ENCODE data around the gene EIF5A. TPM values are rescaled to one million over a fixed set of nuclear protein-coding genes. Genes with fewer than 3 reads are reported as not detected.

The EIF5A gene
- total and polyA plus RNA-seq, 4 donors: 179 to 506 (median 302) TPM

DNA sequence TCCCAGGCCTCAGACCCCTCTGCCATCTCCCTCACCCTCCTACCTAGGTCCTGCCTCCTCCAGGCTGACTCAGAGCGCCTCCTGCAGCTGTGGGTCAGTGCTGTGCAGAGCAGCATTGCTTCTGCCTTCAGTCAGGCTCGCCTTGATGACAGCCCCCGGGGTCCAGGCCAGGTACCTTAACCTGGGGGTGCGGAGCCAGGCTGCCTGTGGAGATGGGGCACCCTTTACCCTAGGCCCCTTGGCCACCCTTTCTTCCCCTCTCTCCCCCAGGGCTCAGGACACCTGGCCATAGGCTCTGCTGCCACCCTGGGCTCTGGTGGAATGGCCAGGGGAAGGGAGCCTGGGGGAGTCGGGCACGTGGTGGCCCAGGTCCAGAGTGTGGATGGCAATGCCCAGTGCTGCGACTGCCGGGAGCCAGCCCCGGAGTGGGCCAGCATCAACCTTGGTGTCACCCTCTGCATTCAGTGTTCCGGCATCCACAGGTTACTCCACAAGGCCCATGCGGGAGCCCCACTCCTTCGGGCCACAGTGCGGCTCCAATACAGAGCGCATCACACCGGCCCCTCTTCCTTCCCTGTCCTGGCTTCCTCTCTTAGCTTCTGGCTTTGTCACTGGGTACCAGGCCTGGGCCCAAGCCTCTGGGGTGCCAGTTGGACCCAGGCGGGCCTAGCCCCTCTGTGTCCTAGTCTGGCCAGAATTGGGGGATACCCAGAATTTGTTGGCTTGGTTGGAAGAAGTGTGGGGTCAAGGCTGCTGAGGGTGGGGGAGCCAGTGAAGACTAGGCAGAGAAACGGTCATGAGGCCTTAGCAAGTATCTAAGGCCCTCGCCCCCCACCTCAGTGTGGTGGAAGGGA, 39.6 kb downstream of the EIF5A start:
- peaks cover 1 to 16% (median 8%) of the 10 kb centered on the region in 4 donors for H3K4me1 ChIP-seq (ENCODE audit: control insufficient read depth in 4 of 4, insufficient read depth in 4 of 4, low read length in 3 of 4)
- no peaks in the 10 kb centered on the region for H3K36me3 ChIP-seq (ENCODE audit: control insufficient read depth in 4 of 4, insufficient read depth in 3 of 4, low read depth in 1 of 4, low read length in 3 of 4)
- H3K4me3 ChIP-seq (ENCODE audit: low read depth in 1 of 3, low read length in 3 of 3): no peak overlapping the region
- H3K27me3 ChIP-seq (ENCODE audit: control insufficient read depth in 4 of 4, insufficient read depth in 4 of 4, low read length in 3 of 4): no peaks in the 10 kb centered on the region
- 79% methylated on average over 18 of the region's 18 CpGs for WGBS
- H3K9ac ChIP-seq (ENCODE audit: low read depth in 1 of 2, low read length in 2 of 2): no peak overlapping the region
- DNase-seq (ENCODE audit: low spot score): no peak
- H3K27ac ChIP-seq (ENCODE audit: low read depth in 1 of 2, low read length in 2 of 2): no peak overlapping the region
- H3K9me3 ChIP-seq (ENCODE audit: control insufficient read depth in 4 of 4, low read length in 3 of 4): no peaks in the 10 kb centered on the region
- TF ChIP-seq HNF4G (IDR thresholded peaks at IDR 0.05) (no peak), FOXA2 (IDR thresholded peaks at IDR 0.05) (no peak), YY1 (IDR thresholded peaks at IDR 0.05) (no peak), TAF1 (conservative IDR thresholded peaks at IDR 0.05) (no peak), EGR1 (IDR thresholded peaks at IDR 0.05; ENCODE audit: low read depth in 2 of 2) (no peak), RXRA (IDR thresholded peaks at IDR 0.05) (no peak)

DNA sequence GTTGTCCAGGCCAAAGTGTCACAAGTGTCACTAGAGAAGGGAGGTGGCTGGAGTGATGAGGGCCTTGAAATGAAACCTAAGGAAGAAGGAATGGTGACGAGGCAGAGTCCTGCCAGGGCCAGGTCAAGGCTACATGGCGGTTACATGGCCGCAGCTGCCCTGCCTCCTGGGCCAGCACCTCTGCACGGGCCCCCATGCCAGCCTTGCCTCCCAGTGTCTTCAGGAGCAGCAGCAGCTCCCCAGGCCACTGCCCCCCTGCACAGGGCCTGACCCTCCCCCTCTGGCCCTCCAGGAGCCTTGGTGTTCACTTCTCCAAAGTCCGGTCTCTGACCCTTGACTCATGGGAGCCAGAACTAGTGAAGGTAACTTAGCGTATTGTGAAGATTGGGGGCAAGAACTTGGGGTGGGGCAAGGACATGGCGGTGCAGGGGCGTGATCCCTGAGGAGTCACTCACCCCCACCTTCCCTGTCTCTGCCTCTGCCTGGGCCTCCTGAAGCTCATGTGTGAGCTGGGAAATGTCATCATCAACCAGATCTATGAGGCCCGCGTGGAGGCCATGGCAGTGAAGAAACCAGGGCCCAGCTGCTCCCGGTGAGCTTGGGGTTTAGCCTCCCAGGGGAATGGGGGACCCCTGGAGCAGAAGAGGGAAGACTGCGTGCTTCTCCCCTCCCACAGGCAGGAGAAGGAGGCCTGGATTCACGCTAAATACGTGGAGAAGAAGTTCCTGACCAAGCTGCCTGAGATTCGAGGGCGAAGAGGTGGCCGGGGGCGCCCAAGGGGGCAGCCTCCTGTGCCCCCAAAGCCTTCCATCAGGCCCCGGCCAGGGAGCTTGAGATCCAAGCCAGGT, 40.4 kb downstream of the EIF5A start:
- no peaks in the 10 kb centered on the region for H3K27me3 ChIP-seq (ENCODE audit: control insufficient read depth in 4 of 4, insufficient read depth in 4 of 4, low read length in 3 of 4)
- DNase-seq (ENCODE audit: low spot score): no peak
- no peak overlapping the region for H3K9ac ChIP-seq (ENCODE audit: low read depth in 1 of 2, low read length in 2 of 2)

More for the DNA sequence above, 40.4 kb downstream of the EIF5A start:
- Histone ChIP-seq H3K36me3 (ENCODE audit: control insufficient read depth in 4 of 4, insufficient read depth in 3 of 4, low read depth in 1 of 4, low read length in 3 of 4) (no peaks in the 10 kb centered on the region), H3K4me3 (ENCODE audit: low read depth in 1 of 3, low read length in 3 of 3) (no peak overlapping the region), H3K4me1 (ENCODE audit: control insufficient read depth in 4 of 4, insufficient read depth in 4 of 4, low read length in 3 of 4) (peaks cover 3 to 23% (median 14%) of the 10 kb centered on the region in 4 donors), H3K27ac (ENCODE audit: low read depth in 1 of 2, low read length in 2 of 2) (no peak overlapping the region), H3K9me3 (ENCODE audit: control insufficient read depth in 4 of 4, low read length in 3 of 4) (no peaks in the 10 kb centered on the region)
- no peak for TF ChIP-seq HNF4A (conservative IDR thresholded peaks at IDR 0.05)
- TF ChIP-seq, protein P1, sequence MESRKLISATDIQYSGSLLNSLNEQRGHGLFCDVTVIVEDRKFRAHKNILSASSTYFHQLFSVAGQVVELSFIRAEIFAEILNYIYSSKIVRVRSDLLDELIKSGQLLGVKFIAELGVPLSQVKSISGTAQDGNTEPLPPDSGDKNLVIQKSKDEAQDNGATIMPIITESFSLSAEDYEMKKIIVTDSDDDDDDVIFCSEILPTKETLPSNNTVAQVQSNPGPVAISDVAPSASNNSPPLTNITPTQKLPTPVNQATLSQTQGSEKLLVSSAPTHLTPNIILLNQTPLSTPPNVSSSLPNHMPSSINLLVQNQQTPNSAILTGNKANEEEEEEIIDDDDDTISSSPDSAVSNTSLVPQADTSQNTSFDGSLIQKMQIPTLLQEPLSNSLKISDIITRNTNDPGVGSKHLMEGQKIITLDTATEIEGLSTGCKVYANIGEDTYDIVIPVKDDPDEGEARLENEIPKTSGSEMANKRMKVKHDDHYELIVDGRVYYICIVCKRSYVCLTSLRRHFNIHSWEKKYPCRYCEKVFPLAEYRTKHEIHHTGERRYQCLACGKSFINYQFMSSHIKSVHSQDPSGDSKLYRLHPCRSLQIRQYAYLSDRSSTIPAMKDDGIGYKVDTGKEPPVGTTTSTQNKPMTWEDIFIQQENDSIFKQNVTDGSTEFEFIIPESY (IDR thresholded peaks at IDR 0.05): no peak
- TF ChIP-seq EGR1 (IDR thresholded peaks at IDR 0.05; ENCODE audit: low read depth in 2 of 2): no peak
- TF ChIP-seq FOXA2 (IDR thresholded peaks at IDR 0.05): no peak
- no peak for TF ChIP-seq RAD21 (IDR thresholded peaks at IDR 0.05)
- TF ChIP-seq RXRA (IDR thresholded peaks at IDR 0.05): no peak
- TF ChIP-seq, protein P2, sequence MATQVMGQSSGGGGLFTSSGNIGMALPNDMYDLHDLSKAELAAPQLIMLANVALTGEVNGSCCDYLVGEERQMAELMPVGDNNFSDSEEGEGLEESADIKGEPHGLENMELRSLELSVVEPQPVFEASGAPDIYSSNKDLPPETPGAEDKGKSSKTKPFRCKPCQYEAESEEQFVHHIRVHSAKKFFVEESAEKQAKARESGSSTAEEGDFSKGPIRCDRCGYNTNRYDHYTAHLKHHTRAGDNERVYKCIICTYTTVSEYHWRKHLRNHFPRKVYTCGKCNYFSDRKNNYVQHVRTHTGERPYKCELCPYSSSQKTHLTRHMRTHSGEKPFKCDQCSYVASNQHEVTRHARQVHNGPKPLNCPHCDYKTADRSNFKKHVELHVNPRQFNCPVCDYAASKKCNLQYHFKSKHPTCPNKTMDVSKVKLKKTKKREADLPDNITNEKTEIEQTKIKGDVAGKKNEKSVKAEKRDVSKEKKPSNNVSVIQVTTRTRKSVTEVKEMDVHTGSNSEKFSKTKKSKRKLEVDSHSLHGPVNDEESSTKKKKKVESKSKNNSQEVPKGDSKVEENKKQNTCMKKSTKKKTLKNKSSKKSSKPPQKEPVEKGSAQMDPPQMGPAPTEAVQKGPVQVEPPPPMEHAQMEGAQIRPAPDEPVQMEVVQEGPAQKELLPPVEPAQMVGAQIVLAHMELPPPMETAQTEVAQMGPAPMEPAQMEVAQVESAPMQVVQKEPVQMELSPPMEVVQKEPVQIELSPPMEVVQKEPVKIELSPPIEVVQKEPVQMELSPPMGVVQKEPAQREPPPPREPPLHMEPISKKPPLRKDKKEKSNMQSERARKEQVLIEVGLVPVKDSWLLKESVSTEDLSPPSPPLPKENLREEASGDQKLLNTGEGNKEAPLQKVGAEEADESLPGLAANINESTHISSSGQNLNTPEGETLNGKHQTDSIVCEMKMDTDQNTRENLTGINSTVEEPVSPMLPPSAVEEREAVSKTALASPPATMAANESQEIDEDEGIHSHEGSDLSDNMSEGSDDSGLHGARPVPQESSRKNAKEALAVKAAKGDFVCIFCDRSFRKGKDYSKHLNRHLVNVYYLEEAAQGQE (IDR thresholded peaks at IDR 0.05): no peak
- TF ChIP-seq, protein P3, sequence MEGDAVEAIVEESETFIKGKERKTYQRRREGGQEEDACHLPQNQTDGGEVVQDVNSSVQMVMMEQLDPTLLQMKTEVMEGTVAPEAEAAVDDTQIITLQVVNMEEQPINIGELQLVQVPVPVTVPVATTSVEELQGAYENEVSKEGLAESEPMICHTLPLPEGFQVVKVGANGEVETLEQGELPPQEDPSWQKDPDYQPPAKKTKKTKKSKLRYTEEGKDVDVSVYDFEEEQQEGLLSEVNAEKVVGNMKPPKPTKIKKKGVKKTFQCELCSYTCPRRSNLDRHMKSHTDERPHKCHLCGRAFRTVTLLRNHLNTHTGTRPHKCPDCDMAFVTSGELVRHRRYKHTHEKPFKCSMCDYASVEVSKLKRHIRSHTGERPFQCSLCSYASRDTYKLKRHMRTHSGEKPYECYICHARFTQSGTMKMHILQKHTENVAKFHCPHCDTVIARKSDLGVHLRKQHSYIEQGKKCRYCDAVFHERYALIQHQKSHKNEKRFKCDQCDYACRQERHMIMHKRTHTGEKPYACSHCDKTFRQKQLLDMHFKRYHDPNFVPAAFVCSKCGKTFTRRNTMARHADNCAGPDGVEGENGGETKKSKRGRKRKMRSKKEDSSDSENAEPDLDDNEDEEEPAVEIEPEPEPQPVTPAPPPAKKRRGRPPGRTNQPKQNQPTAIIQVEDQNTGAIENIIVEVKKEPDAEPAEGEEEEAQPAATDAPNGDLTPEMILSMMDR (IDR thresholded peaks at IDR 0.05; ENCODE audit: low read depth, low read length, missing input control): no peak
- 73% methylated on average over 19 of the region's 19 CpGs for WGBS
